Activated CD4-positive, alpha-beta T cell treated with anti-CD3 and anti-CD28 coated beads for 1 hour (primary cell): ENCODE data around the gene PRRT3.
A peak's percentile ranks its signal among the peaks of the same experiment; 100 is the strongest.
"Not testable (repeated sequence)": the region's sequence is repeated elsewhere in the genome, so short reads cannot be mapped to it uniquely, and the experiment has no call there.

ENCODE experiments used
- DNase-seq: peaks from one replicate; pipeline ENCODE4 v3.0.0-alpha.2; 2020

The PRRT3 gene

DNA sequence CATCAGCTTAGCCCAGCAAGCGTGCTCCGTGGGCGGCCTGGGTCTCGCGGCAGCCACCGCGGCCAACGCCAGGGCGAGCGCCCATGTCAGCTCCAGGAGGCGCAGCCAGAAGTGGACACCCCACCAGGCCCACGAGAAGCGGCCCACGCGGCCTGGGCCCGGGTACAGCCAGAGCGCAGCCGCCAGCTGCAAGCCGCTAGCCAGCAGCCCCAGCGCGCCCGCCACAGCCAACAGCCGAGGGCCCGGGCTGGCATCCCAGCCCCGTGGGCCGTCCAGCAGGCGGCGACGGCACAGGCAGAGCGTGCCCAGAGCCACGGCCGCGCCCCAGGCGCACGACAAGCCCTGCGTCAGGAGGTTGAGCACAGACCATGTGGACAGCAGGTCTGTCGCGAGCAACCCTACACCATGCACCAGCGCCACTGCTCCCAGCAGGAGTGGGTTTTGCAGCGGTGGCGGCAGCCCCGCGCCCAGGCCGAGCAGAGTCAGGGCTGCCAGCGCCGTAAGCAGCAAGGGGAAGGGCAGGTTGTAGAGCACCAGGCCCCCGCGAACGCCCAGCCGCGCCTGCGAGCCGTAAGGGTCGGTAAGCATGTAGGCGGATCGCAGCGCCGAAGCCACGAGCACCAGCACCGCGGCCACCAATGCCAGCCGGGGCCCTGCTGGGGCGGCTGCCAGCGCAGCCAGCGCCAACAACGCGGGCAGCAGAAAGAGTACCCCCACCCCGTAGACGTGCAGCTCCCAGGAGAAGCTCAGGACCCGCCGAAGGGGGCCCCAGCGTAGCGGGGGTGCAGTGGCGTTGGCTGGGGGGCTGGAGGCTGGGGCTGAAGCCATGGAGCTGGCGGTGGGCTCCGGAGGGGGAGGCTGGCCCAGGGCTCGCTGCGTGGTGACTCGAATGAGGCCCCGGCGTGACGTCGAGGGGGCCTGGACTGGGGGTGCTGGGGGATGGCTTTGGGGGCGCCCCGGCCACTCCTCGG lies 4.9 kb downstream of the PRRT3 start:
- DNase-seq, result no peak

DNA sequence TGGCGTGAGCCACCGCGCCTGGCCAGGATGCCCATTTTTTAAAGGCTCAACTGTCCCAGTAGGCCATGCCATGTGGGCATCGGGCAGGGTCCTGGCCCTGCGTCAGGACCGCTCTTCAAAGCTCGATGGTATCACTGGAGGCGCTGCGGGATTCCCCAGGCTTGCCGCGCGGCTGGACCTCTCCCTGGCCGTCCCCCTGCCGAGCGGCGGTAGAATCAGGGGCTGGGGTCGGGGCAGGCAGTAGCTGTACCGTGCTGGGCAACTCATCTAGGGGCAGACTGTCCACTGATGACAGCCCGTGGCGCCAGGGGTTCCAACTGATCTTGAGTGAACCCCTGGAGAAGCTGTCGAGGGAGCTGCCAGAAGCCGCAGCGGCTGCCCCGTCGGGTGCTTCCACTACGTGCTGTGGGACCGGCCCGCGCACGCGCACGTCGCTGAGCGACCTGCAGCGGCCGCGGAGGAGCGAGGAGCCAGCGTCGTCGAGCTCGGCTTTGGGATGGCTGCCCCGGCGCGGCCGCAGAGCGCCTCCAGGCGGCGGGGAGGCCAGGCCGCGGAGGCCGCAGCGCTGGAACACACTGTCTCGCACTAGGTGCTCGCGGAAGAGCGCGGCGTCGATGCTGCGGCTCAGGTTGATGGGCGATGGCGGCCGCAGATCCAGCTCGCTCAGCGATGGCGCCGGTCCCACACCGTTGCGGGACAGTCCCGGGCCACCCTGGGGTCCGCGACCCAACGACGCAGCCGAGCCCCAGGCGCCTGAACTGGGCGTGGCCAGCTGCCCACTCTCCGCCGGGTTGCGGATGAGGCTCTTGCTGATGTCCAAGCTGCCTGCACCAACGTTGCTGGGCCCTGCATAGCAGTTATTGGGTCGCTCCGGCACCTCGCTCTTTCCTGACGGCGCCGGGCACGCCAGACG lies 5.8 kb downstream of the PRRT3 start:
- DNase-seq, result peak; percentile 73

DNA sequence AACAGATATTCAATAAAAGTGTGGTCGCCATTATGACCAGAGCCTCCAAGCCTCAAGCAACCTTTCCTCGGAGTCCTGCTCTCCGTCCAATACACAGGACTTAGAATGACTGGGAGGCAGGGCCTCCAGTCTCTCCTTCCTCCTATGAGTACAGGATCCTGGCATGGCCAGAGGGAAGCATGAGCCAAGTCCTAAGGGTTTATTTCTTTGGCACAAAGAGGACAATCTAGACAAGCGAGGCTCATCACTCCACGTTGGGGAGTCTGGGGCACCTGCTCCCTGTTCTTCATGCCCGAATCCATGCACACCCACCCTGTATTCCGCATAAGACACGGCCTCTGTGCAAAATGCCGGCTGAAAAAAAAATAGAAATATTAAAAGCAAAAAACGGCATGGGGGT lies 6.8 kb downstream of the PRRT3 start:
- DNase-seq, result no peak

DNA sequence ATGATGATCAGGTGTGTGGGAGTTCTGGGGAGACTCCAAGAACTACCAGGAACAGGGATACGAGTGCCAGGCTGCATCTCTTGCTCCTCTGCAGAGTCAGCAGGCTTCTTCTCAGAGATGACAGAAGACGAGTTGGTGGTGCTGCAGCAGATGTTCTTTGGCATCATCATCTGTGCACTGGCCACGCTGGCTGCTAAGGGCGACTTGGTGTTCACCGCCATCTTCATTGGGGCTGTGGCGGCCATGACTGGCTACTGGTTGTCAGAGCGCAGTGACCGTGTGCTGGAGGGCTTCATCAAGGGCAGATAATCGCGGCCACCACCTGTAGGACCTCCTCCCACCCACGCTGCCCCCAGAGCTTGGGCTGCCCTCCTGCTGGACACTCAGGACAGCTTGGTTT lies 7.9 kb downstream of the PRRT3 start:
- no peak for DNase-seq

DNA sequence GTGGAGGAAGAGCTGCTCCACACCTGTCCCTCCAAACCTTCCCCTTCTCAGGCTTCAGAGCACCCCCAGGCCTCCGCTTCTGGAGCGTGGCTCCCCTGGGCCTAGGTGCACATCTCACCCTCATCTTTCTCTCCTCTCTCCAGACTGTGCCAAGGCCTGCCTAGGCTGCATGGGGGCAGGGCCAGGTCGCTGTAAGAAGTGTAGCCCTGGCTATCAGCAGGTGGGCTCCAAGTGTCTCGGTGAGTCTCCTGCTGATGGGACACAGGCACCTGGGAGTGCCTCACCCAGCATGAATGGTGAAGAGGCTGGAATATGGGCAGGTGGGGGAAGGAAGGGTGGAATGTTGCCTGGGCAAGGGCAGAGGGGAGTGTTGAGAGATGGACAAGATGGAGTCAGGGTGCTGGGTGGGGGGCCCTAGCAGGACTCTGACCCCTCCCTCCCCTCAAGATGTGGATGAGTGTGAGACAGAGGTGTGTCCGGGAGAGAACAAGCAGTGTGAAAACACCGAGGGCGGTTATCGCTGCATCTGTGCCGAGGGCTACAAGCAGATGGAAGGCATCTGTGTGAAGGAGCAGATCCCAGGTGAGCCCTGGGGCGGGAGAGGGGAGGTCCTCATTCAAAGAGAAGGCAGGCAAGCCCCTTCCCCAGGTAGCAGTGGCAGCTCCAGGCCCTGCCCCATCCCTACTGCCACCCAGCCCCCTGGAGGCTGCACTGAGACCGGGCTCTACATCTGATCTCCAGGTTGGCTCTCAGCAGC lies 9.1 kb downstream of the PRRT3 start:
- DNase-seq, result no peak

DNA sequence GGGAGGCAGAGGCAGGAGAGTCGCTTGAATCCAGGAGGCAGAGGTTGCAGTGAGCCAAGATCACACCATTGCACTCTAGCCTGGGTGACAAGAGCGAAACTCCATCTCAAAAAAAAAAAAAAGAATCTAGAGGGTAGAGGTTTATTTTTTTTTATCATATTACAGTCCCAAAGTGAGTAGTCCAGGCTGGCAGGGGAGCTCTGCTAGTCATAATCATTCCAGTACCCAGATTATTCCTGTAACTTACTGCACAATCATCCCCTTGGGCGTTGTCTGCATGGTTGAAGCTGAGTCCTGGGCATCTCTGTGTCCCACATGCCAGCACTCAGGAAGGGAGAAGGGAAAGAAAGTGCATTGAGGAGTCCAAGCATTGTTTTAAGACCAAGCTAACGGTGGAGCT lies 10.0 kb downstream of the PRRT3 start:
- no peak for DNase-seq

DNA sequence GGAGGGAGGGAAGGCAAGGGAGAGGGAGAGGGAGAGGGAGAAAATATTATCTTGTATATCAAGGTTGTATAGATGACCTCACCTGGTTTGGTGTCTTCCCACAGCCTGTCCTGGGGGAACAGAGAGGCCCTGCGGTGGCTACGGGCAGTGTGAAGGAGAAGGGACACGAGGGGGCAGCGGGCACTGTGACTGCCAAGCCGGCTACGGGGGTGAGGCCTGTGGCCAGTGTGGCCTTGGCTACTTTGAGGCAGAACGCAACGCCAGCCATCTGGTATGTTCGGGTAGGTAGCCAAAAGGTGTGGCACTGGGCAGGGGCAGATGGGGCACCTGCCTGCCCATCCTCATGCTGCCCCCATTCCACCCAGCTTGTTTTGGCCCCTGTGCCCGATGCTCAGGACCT lies 11.5 kb downstream of the PRRT3 start:
- DNase-seq, result no peak

DNA sequence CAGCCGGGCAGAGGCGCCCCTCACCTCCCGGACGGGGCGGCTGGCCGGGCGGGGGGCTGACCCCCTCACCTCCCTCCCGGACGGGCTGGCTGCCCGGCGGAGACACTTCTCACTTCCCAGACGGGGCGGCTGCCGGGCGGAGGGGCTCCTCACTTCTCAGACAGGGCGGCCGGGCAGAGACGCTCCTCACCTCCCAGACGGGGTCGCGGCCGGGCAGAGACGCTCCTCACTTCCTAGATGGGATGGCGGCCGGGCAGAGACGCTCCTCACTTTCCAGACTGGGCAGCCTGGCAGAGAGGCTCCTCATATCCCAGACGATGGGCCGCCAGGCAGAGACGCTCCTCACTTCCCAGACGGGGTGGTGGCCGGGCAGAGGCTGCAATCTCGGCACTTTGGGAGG lies 12.3 kb downstream of the PRRT3 start:
- not testable (repeated sequence) for DNase-seq

DNA sequence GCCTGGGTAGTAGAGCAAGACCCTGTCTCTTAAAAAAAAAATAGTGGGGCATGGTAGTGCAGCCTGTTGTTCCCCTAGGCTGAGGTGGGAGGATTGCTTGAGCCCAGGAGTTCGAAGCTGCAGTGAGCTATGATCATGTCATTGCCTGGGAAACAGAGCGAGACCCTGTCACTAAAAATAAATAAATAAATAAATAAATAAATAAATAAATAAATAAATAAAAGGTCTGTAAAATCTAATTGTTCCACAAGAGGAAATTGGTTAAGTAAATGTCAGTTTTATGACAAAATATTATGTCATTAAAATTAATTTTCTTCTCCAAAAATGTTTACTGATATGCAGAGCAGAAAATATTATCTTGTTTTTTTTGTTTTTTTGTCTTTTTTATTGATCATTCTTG lies 13.2 kb downstream of the PRRT3 start:
- no peak for DNase-seq

DNA sequence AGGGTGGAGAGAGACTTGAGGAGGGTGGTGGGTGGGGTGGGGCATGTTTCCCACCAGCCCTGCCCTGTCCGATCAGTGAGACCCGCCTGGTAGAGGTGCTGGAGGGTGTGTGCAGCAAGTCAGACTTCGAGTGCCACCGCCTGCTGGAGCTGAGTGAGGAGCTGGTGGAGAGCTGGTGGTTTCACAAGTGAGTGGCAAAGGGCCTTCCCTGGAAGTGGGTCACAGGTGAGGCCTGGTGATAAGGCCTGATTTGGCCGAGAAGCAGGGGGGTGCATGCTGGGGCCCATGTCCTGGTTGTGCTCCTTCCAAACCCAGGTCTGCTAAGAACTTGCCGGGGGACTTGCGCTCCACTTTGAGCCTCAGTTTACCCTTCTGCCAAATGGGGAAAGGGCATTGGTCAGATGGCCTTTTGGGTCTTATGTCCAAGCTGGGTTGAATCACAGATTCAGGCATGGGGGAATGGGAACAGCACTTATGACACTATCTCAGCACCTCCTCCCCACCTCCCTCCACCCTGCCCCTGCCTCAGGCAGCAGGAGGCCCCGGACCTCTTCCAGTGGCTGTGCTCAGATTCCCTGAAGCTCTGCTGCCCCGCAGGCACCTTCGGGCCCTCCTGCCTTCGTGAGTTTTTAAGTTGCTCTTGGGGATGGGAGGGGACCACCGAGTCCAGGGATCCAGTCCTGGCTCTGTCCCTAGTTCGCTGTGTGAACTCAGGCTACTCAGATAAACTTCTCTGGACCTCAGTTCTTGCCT lies 14.5 kb downstream of the PRRT3 start:
- no peak for DNase-seq

DNA sequence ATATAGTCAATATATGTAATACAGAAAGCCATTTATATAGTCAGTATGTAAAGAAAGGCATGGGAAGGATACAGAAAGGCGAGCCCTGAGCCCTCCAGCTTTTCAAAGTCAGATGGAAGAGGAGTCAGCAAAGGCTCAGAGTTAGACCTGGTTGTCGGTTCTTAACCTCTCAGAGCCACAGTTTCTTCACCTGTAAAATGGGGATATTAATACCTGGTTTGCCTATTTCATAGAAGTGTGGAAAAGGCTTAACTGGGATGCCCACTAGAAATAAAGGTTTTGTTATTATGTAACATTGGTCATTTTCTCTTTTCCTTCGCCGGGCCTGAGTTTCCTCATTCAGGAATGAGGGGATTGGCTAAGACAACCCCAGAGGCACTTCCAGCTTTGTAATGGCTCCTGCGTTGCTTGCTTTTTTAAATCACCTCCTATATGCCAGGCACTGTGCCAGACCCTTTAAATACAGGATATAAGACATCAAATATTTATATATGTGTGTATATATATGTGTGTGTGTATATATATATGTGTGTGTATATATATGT lies 16.2 kb downstream of the PRRT3 start:
- DNase-seq, result no peak

DNA sequence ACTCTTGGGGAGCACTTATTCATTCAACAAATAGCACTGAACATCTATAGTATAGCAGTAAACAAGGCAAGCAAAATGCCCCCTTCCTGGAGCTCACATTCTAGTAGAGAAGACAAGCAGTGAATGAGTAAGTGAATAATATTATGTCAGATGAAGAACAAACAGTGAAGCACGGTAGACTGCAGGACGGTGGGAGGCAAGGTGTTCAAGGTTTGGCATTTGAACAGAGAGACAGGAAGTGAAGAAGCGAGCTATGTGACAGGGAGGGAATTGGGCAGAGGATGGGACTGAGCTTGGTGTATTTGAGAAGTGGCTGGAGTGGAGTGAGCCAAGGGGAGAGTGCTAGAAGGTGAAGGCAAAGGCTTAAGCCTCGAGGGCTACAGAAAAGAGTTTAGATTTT lies 17.2 kb downstream of the PRRT3 start:
- no peak for DNase-seq

DNA sequence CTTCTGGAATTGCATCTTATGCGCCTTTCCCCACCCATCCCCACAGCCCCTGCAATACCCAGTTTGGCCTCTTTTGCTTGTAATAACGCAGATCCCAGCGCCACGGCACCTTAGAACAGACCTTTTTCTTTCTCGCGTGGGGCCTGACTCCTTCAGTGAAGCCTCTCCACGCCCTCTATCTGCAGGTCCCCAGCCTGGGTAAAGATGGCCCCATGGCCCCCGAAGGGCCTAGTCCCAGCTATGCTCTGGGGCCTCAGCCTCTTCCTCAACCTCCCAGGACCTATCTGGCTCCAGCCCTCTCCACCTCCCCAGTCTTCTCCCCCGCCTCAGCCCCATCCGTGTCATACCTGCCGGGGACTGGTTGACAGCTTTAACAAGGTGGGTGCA lies 18.0 kb downstream of the PRRT3 start:
- DNase-seq, result no peak

DNA sequence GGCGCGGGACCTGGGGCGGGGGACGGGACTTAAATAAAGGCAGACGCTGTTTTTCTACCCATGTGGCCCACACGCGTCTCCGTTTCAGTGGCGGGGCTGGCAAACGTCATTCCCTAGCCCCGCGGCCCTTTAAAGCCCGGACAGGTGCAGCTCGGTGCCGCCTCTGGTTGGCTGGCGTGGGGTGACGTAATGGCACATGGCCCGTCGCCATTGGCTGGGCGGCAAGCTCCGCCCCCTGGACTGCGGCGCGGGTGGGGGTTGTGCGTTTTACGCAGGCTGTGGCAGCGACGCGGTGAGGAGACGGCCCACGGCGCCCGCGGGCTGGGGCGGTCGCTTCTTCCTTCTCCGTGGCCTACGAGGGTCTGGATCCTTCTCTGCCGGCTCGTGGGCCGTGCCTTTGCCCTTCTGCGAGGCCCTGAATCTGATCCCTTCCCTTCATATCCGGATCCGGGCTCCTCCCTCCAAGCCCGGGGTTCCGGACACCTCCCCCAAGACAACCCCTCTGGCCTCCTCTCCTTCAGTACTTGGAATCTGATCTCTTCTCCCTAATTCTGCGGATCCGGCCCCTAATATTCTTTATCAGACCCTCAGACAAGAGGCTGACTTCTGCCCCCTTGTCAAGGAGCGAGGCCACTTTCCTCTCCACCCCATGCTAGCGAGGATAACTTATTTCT lies 18.5 kb downstream of the PRRT3 start, which contains the start of gene CRELD1:
Gene CRELD1 (plus strand): TSS at position 274 of the 674 bp plus-strand sequence. CDS start 605 bp downstream, outside the sequence.
- DNase-seq, result peak; percentile 98

DNA sequence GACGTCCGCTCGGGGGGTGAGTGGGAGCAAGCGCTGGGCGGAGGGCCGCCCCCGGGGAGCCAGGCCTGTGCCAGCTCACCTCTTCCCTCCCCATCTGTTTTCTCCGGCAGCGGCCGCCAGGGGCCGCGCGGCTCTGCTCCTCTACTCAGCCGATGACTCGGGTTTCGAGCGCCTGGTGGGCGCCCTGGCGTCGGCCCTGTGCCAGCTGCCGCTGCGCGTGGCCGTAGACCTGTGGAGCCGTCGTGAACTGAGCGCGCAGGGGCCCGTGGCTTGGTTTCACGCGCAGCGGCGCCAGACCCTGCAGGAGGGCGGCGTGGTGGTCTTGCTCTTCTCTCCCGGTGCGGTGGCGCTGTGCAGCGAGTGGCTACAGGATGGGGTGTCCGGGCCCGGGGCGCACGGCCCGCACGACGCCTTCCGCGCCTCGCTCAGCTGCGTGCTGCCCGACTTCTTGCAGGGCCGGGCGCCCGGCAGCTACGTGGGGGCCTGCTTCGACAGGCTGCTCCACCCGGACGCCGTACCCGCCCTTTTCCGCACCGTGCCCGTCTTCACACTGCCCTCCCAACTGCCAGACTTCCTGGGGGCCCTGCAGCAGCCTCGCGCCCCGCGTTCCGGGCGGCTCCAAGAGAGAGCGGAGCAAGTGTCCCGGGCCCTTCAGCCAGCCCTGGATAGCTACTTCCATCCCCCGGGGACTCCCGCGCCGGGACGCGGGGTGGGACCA lies 19.2 kb downstream of the PRRT3 start:
- peak; percentile 84 for DNase-seq

DNA sequence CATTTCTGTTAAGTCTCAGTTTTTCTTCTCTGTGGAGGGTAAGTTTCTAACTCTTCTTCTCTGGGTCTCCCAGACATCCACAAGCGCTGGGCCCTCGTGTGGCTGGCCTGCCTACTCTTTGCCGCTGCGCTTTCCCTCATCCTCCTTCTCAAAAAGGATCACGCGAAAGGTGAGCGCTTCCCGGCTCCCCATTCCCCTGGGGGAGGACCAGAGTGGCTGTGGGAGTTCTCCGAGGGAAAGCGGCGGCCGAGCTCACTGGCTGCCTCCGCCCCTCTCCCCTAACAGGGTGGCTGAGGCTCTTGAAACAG lies 19.7 kb downstream of the PRRT3 start:
- no peak for DNase-seq

DNA sequence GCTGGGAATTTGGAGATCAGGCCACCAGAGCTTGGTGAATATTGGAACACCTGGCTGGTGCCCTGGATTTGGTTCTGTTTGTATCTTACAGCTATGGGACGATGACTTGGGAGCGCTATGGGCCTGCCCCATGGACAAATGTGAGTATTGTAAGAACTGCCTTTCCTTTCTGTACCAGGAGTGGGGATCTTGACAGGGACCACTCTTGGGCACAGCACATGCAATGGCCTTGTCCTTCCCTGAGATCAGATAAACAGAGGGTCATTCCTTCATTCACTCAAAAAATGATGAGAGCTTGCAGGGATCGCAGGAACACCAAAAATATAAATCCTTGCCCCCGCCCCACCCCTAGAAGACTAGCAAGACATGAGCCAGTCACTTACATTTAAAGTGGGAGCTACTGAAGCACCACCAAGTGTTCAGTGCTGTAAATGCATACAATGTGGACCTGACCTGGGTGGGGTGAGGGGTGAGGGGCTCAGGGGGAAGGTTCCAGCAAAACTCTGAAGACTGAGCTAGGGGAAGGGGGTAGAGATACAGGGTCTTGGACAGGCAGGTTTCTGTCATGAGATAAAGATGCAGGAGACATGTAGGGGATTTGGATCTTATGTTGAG lies 21.3 kb downstream of the PRRT3 start:
- no peak for DNase-seq

DNA sequence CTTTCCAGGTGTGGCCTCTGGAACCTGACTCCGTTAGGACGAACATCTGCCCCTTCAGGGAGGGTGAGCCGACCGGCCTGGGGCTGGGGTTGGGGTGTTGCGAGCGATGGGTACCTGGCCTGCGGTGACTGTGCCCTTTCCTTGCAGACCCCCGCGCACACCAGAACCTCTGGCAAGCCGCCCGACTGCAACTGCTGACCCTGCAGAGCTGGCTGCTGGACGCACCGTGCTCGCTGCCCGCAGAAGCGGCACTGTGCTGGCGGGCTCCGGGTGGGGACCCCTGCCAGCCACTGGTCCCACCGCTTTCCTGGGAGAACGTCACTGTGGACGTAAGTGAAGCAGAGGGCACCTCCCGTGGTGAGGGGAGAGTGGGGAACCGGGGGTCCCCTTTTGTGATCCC lies 24.1 kb downstream of the PRRT3 start:
- no peak for DNase-seq

DNA sequence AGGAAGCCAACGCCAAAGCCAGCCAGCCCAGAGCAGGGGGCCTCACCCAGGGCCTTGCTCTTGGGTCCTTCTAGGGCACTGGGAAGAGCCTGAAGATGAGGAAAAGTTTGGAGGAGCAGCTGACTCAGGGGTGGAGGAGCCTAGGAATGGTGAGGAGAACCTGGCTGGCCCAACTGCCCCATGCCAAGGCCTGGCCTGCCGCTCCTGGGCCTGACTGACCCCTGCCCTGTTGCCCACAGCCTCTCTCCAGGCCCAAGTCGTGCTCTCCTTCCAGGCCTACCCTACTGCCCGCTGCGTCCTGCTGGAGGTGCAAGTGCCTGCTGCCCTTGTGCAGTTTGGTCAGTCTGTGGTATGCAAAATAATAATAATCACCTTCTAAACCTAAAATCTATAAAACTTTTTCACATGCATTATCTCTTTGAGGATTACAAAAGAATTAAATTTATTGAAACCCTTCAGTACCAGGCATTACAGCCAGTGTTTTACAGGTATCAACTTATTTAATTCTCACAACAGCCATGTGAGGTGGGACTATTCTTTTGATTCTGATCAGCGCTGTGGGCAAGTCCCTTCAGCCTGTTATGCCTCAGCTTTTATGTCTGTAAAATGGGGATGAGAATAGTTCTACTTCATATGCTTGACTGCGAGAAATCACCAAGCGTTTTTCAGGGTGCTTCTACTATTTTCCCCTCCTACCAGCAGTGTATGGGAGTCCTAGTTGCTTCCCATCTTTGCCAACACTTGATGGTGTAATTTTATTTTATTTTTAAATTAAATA lies 33.8 kb downstream of the PRRT3 start:
- DNase-seq, result no peak
